ENCODE measurements around the gene KRTAP4-16.
"Not testable (repeated sequence)": the region's sequence is repeated elsewhere in the genome, so short reads cannot be mapped to it uniquely, and the experiment has no call there.

KRTAP4-16 gene

DNA sequence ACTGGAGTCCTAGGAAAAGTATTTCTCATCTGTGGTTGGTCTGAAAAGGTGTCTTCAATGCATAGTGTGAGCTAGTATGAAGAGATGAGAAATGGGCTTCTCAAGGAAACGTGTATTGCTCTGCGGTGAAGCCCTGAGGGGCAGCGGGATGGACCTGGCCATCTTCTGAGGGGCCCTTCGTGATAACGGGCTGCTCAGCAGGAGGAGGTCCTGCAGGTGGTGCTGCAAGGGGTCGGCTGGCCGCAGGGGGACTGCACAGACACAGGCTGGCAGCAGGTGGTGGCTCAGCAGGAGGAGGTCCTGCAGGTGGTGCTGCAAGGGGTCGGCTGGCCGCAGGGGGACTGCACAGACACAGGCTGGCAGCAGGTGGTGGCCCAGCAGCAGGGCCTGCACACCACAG lies 47.5 kb downstream of the KRTAP4-16 start:
- peaks cover 21% of the 10 kb centered on the region for H3K27me3 Mint-ChIP-seq (ENCODE audit: low read depth)
- not testable (repeated sequence) for DNase-seq (ENCODE audit: low spot score); H3K27ac Mint-ChIP-seq; H3K9me3 Mint-ChIP-seq; H3K4me1 Mint-ChIP-seq (ENCODE audit: low read depth); H3K36me3 Mint-ChIP-seq (ENCODE audit: low read depth); H3K4me3 Mint-ChIP-seq

GRCh38 chr17:41054025-41054424 lies 48.0 kb downstream of the KRTAP4-16 start:
- no peak for DNase-seq (ENCODE audit: low spot score)
- H3K27me3 Mint-ChIP-seq (ENCODE audit: low read depth) = peaks cover 16% of the 10 kb centered on the region
- H3K9me3 Mint-ChIP-seq = peaks cover 6% of the 10 kb centered on the region
- no peaks in the 10 kb centered on the region for H3K4me1 Mint-ChIP-seq (ENCODE audit: low read depth)
- no peaks in the 10 kb centered on the region for H3K36me3 Mint-ChIP-seq (ENCODE audit: low read depth)
- H3K27ac Mint-ChIP-seq = no peak overlapping the region
- no peak overlapping the region for H3K4me3 Mint-ChIP-seq

DNA sequence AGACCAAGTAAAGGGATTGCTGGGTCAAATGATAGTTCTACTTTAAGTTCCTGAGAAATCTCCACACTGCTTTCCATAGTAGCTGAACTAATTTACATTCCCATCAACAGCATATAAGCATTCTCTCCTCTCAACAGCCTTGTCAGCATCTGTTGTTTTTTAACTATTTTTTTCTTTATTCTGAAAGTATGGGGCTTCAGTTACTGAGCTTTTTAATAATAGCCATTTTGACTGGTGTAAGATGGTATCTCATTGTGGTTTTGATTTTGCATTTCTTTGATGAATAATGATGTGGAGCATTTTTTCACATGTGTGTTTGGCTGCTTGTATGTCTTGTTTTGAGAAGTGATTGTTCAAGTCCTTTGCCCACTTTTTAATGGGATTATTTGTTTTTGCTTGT lies 49.4 kb downstream of the KRTAP4-16 start:
- Mint-ChIP-seq H3K4me3 (no peak overlapping the region), H3K36me3 (ENCODE audit: low read depth) (no peaks in the 10 kb centered on the region), H3K27ac (no peak overlapping the region), H3K9me3 (peaks cover 4% of the 10 kb centered on the region), H3K27me3 (ENCODE audit: low read depth) (peaks cover 9% of the 10 kb centered on the region), H3K4me1 (ENCODE audit: low read depth) (no peaks in the 10 kb centered on the region)
- no peak for DNase-seq (ENCODE audit: low spot score)
